Smooth muscle cell of bladder (primary cell): ENCODE measurements around the gene IRAK1. TPM values are rescaled to one million over a fixed set of nuclear protein-coding genes. Genes with fewer than 3 reads are reported as not detected.

ENCODE experiments used
- total RNA-seq: library from RNA; depleted of rRNA; stranded (reverse); fragments of >200 nt; gene quantifications from 2 replicates; pipeline ENCODE4 v1.2.3, GENCODE V29; 2014

IRAK1 gene
- total RNA-seq = 42.1 and 93.2 TPM in 2 replicates

DNA sequence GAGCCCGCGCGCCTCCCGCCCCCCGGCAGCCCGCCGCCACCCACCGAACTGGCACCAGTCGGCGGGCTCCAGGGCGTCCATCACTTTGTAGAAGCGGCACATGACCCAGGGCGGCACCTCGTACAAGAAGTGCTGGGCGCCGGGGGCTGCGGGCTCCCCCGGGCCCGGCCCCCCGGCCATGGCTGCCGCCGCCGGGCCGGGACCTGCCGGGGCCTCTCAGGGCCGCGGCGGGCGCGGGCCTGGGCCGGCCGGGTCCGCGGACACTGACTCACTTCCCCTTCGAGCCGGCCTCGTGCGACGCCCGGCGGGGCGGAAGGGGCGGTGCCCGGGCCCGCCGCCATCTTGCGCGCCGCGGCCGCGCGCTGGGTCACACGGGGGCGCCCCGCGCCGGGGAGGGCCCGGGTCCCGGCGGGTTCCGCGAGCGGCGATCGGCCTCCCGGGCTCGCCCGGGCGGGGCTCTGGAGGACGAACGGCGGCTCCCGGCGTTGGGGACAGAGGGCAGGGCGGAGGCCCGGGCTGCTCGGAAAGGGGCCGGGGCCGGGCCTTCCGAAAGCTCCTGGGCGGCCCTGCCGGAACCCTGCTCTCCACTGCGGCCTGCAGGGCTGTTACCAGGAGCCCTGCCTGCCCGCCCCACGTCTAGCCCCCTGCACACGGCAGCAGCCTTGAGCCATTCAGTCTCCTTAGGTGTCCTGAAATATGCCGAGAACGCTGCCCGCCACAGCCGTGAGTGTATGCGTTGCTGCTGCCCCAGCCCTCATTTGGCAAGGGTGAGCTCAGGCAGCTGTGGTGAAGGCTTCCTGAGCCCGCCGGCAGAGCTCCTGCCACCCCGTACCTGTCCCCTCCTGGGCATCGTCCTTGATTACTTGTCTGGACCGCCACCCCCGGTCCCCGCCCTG is at the start of gene IRAK1:
TSS of gene IRAK1 (minus strand) at position 270 of the 896 bp plus-strand sequence. CDS start at position 180, 90 bp downstream.

GRCh38 chrX:153972368-153973126 is 47.2 kb downstream of the IRAK1 start, which contains the start of gene TMEM187:
TSS of gene TMEM187 (plus strand) at chrX:153972754. CDS start at chrX:153982063, 9,309 bp downstream.

DNA sequence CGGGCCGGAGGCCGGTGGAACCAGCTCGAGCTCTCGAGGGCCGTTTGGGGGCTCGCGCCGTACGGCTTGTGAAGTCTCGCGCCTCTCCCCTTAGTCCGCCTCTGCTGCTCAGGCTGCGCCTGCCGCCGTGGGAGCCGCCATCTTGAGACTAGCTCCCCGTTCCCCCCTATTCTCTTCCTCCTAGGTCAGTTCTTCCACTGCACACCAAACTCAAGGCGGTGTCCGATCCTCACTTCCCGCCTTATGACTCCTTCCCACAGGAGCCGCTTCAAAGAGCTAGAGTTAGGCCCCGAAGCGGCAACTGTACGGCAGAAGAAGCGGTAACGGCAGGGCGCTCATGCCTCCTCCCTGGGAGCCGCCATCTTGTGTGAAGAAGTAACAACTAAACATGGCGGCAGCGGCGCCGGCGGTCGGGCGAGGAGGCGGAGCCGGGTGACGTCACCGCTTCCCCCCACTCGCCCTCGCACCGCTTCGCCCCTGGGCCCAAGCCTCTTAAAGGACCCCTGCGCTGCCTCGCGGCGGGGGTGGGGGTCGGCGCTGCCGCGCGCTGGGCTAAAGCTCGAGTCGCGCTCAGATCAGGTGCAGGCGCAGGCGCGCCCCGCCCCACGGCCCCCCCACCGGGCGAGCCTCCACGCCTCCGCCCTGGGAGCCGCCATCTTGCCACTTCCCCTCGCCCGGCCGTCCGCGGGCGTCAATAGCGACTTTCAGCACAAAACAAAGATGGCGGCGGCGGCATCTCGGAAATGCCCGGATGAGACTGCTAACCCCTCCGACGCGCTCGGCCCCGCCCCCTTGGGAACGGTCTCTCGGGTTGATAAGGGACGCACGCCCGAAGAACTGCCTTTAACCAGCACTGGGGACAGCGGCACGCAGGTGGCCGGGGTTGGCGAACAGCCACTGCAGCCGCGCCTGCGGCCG is 48.0 kb downstream of the IRAK1 start, which contains the start of gene HCFC1:
TSS of gene HCFC1 (minus strand) at position 369 of the 918 bp plus-strand sequence. CDS start 978 bp downstream, outside the sequence.

Other genes with a start within 250 kb of the IRAK1 start
- gene SRPK3, start 238.9 kb downstream of the IRAK1 start, total RNA-seq = 0.43 and 0.74 TPM in 2 replicates
- gene IDH3G, start 225.5 kb downstream of the IRAK1 start, total RNA-seq = 47.7 and 52.5 TPM in 2 replicates
- 163 and 186 TPM in 2 replicates for gene SSR4, start 225.2 kb downstream of the IRAK1 start, total RNA-seq
- gene PDZD4, start 189.4 kb downstream of the IRAK1 start, total RNA-seq = 0.14 and 0.18 TPM in 2 replicates
- gene L1CAM, start 133.7 kb downstream of the IRAK1 start, total RNA-seq = 0.28 TPM in 2 replicates
- not detected in 2 replicates for gene AVPR2, start 115.2 kb downstream of the IRAK1 start, total RNA-seq
- gene ARHGAP4, start 93.6 kb downstream of the IRAK1 start, total RNA-seq = 1.1 and 1.3 TPM in 2 replicates
- gene NAA10, start 84.9 kb downstream of the IRAK1 start, total RNA-seq = 30.6 and 40.2 TPM in 2 replicates
- gene RENBP, start 75.3 kb downstream of the IRAK1 start, total RNA-seq = 2.0 and 2.6 TPM in 2 replicates
- 7.4 and 9.2 TPM in 2 replicates for gene HCFC1, start 48.1 kb downstream of the IRAK1 start, total RNA-seq
- gene TMEM187, start 47.1 kb downstream of the IRAK1 start, total RNA-seq = 6.4 and 8.2 TPM in 2 replicates
- 20.3 and 21.2 TPM in 2 replicates for gene MECP2, start 77.8 kb upstream of the IRAK1 start, total RNA-seq
- gene OPN1LW, start 124.3 kb upstream of the IRAK1 start, total RNA-seq = not detected in 2 replicates
- gene OPN1MW, start 162.7 kb upstream of the IRAK1 start, total RNA-seq = not detected in 2 replicates
- not detected in 2 replicates for gene OPN1MW2, start 199.9 kb upstream of the IRAK1 start, total RNA-seq
- not detected in 2 replicates for gene OPN1MW3, start 237.7 kb upstream of the IRAK1 start, total RNA-seq